Mesothelial cell of epicardium (in vitro differentiated cells): Measurements from ENCODE around the gene AFDN. TPM values are rescaled to one million over a fixed set of nuclear protein-coding genes. Genes with fewer than 3 reads are reported as not detected.

Experiments
- DNase-seq, 2 experiments: peaks; one replicate each; pipeline ENCODE4 v3.0.0; 2021; ENCODE audit warnings: low spot score in 2 of 2; ENCODE audit not compliant: unreplicated experiment in 2 of 2
- H3K27ac Mint-ChIP-seq: 2 replicates; pipeline ENCODE4 v1.8.0; 2021; ENCODE audit warnings: mixed read lengths
- H3K27me3 Mint-ChIP-seq: 2 replicates; pipeline ENCODE4 v1.8.0; 2021; ENCODE audit warnings: low read depth, mixed read lengths
- H3K36me3 Mint-ChIP-seq: 2 replicates; pipeline ENCODE4 v1.8.0; 2021; ENCODE audit warnings: mixed read lengths
- H3K4me1 Mint-ChIP-seq: 2 replicates; pipeline ENCODE4 v1.8.0; 2021; ENCODE audit warnings: mixed read lengths
- H3K4me3 Mint-ChIP-seq: 2 replicates; pipeline ENCODE4 v1.8.0; 2021; ENCODE audit warnings: mild to moderate bottlenecking, moderate library complexity, mixed read lengths
- H3K9me3 Mint-ChIP-seq: 2 replicates; pipeline ENCODE4 v1.8.0; 2021; ENCODE audit warnings: mixed read lengths
- CTCF ChIP-seq: fragments of 200-600 bp; sonication (generic); IDR thresholded peaks from one replicate; pipeline ENCODE4 v1.5.0; 2021; ENCODE audit warnings: antibody characterized with exemption; ENCODE audit not compliant: unreplicated experiment
- total RNA-seq: library from RNA; stranded (reverse); gene quantifications from 3 replicates; pipeline ENCODE4 v1.2.1, GENCODE V29; 2021

AFDN gene
- total RNA-seq, 1 donor from 2014 or later: 284 TPM

GRCh38 chr6:167847936-167848335 lies 21.2 kb downstream of the AFDN start:
- peak overlapping the region; percentile 100 for H3K27ac Mint-ChIP-seq
- peaks cover 73% of the 10 kb centered on the region for H3K4me1 Mint-ChIP-seq
- no peak for DNase-seq
- H3K36me3 Mint-ChIP-seq: peaks cover 2% of the 10 kb centered on the region
- no peak overlapping the region for H3K4me3 Mint-ChIP-seq
- TF ChIP-seq CTCF: no peak
- H3K27me3 Mint-ChIP-seq: no peaks in the 10 kb centered on the region
- peaks cover 3% of the 10 kb centered on the region for H3K9me3 Mint-ChIP-seq

GRCh38 chr6:167848783-167849182 lies 22.1 kb downstream of the AFDN start:
- Mint-ChIP-seq H3K9me3 (peaks cover 6% of the 10 kb centered on the region), H3K27me3 (no peaks in the 10 kb centered on the region), H3K36me3 (peaks cover 6% of the 10 kb centered on the region), H3K27ac (peak overlapping the region; percentile 100), H3K4me1 (peaks cover 71% of the 10 kb centered on the region), H3K4me3 (no peak overlapping the region)
- no peak for DNase-seq
- TF ChIP-seq CTCF: no peak

- Mint-ChIP-seq H3K27ac (peak overlapping the region; percentile 100), H3K27me3 (no peaks in the 10 kb centered on the region), H3K4me3 (peak overlapping the region; percentile 37), H3K4me1 (peaks cover 71% of the 10 kb centered on the region), H3K9me3 (peaks cover 7% of the 10 kb centered on the region), H3K36me3 (peaks cover 7% of the 10 kb centered on the region)
- no peak for DNase-seq
- no peak for TF ChIP-seq CTCF
These were observed 23.2 kb downstream of the AFDN start for GRCh38 chr6:167849846-167850459.

- H3K27ac Mint-ChIP-seq: peak overlapping the region; percentile 100
- H3K9me3 Mint-ChIP-seq: peaks cover 7% of the 10 kb centered on the region
- H3K4me1 Mint-ChIP-seq: peaks cover 74% of the 10 kb centered on the region
- no peak for TF ChIP-seq CTCF
- no peak for DNase-seq
- peaks cover 7% of the 10 kb centered on the region for H3K36me3 Mint-ChIP-seq
- peak overlapping the region; percentile 45 for H3K4me3 Mint-ChIP-seq
- H3K27me3 Mint-ChIP-seq: no peaks in the 10 kb centered on the region
These were observed 24.1 kb downstream of the AFDN start for GRCh38 chr6:167850782-167851181.

GRCh38 chr6:167851370-167851952 lies 24.8 kb downstream of the AFDN start:
- no peak for DNase-seq
- Mint-ChIP-seq H3K9me3 (peaks cover 7% of the 10 kb centered on the region), H3K4me3 (no peak overlapping the region), H3K4me1 (peaks cover 75% of the 10 kb centered on the region), H3K27ac (peak overlapping the region; percentile 100), H3K27me3 (no peaks in the 10 kb centered on the region), H3K36me3 (peaks cover 7% of the 10 kb centered on the region)
- no peak for TF ChIP-seq CTCF
